Activated effector memory CD4-positive, alpha-beta T cell treated with anti-CD3 and anti-CD28 coated beads, Interleukin-2, amount 50 U/mL, for 16 hours (primary cell): Measurements from ENCODE around the gene MAGEC3.
"Not testable (repeated sequence)": the region's sequence is repeated elsewhere in the genome, so short reads cannot be mapped to it uniquely, and the experiment has no call there.

ENCODE experiments used
- DNase-seq: peaks from one replicate; pipeline ENCODE4 v3.0.0-alpha.2; 2020

Gene MAGEC3

DNA sequence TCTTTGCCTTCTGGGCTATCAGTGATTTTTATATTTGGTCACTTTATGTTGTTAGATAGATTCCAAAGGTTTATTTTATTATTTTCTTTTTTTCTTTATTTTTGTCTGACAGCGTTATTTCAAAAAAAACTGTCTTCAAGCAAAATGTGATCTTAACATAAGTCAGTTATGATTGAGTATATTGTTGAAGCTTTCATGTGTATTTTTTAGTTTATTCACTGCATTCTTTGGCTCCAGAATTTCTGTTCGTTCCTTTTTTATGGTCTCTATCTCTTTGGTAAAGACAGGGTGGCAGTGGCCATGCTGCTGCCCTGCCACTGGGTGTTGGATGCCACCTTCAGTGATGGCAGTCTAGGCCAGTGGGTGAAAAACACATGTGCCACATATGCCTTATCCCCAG lies at the start of gene MAGEC3:
MAGEC3 (plus strand) TSS at position 301 of the 400 bp plus-strand sequence; CDS start at position 301, 0 bp downstream.
- DNase-seq = no peak

DNA sequence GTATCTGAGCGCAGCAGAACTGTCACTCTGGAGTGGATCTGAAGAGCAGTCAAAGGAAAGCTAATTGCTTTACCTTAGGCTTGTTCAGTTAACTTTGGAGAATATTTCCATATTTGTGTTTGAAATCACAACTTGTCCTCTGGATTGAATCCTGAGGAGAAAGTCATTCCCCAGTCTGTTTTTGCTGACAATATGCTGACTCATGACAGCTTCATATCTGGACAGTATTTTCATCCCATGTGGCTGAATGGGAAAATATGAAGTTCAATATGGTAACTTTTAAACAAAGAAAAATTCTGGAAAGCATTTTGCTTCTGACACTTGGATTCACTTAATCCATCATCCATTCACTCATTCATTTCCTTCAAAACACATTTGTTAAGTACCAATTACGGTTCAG lies 46.3 kb upstream of the MAGEC3 start:
- DNase-seq = no peak

- DNase-seq = no peak
Measured at GRCh38 chrX:141811438-141811837, 26.7 kb upstream of the MAGEC3 start.

DNA sequence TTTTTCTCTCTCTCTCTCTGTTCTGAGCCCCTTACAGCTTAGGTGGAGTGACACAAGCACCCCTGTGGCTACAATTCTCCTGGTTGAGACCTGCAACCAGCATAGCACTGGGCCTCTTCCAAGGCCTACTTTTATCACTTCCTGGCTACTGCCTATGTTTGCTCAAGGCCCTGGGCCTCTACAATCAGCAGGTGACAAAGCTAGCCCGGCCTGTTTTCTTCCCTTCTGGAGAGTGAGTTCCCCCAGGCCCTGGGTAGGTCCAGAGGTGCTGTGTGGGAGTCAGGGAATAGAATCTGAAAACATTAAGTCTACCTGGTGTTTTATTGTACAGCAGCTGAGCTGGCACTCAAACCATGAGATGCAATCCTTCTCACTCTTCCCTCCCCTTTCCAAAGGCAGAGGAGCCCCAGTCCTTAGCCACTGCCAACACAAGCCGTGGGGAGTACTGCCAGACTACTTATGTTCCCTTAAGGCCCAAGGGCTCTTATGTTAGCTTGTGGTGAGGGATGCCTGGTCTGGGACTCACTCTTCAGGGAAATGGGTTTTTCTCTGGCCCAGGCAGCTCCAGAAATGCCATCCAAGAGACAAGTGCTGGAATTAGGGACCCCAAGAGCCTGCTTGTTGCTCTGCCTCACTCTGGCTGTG lies 23.8 kb upstream of the MAGEC3 start:
- DNase-seq = no peak

GRCh38 chrX:141815904-141816303 lies 22.2 kb upstream of the MAGEC3 start:
- no peak for DNase-seq

GRCh38 chrX:141832247-141832646 lies 5.9 kb upstream of the MAGEC3 start:
- DNase-seq = no peak

GRCh38 chrX:141839856-141840255 lies 1.7 kb downstream of the MAGEC3 start:
- no peak for DNase-seq

GRCh38 chrX:141857479-141857878 lies 19.4 kb downstream of the MAGEC3 start:
- no peak for DNase-seq

DNA sequence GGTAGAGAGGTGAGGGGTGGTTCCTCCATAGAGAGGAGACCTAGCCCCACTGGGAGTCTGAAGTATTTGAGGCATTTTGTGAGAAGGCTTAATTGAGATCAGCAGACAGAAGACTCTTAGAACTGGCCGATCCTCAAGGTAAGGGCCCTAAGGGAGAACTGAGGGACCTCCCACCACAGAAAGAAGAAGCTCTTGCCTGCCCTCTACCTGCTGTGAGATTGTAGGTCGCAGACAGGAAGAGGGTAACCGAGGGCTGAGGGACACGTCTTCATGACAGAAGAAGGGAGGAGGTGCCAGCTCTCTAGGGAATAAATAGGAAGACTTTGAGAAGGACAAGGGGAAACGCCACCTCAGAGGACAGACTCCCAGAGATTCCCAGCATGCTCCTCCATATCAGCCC lies 41.5 kb downstream of the MAGEC3 start:
- no peak for DNase-seq

- DNase-seq = not testable (repeated sequence)
Measured at GRCh38 chrX:141888811-141889210, 50.7 kb downstream of the MAGEC3 start.

DNA sequence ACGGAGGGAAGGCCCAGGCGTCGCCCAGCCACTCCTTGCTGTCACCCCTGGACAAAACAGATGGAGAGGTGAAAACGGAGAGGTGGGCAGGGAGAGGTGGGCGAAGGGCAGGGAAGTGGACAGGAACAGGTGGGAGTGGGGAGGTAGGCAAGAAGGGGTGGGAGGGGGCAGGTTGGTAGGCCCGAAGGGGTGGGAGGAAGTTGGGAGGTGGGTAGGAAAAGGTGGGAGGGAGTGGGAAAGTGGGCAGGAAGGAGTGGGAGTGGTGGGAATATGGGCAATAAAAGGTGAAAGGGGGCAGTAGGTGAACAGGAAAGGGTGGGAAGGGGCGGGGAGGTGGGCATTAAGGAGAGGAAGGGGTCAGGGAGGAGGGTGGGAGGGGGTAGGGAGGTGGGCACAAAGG lies 56.6 kb downstream of the MAGEC3 start:
- DNase-seq = no peak

DNA sequence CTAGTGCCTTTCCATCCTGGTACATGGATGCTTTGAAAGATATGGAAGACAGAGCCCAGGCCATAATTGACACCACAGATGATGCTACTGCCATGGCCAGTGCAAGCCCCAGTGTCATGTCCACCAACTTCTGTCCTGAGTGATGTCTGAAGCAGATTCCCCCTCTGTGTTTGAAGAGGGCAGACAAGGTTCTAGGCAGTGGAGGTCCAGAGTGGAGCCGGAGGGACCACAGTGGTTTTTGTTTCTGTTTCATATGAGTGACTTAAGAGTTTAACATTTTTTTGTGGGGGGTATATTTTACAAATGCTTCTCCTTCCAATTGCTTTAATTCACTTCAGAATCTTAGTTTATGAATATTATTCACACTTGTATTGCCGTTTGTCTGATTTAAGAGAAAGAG lies 59.6 kb downstream of the MAGEC3 start:
- no peak for DNase-seq

- DNase-seq = no peak
Measured at GRCh38 chrX:141902366-141902765, 64.2 kb downstream of the MAGEC3 start.

- no peak for DNase-seq
Measured at GRCh38 chrX:141903400-141904155, 65.5 kb downstream of the MAGEC3 start, which contains the start of gene MAGEC1. Gene MAGEC1 (plus strand): TSS chrX:141903894. CDS start chrX:141905073, 1,179 bp downstream.

GRCh38 chrX:141904262-141904661 lies 66.1 kb downstream of the MAGEC3 start:
- DNase-seq = no peak

GRCh38 chrX:141917801-141918200 lies 79.7 kb downstream of the MAGEC3 start:
- DNase-seq = no peak

- no peak for DNase-seq
Measured at GRCh38 chrX:141924293-141924692, 86.2 kb downstream of the MAGEC3 start.

DNA sequence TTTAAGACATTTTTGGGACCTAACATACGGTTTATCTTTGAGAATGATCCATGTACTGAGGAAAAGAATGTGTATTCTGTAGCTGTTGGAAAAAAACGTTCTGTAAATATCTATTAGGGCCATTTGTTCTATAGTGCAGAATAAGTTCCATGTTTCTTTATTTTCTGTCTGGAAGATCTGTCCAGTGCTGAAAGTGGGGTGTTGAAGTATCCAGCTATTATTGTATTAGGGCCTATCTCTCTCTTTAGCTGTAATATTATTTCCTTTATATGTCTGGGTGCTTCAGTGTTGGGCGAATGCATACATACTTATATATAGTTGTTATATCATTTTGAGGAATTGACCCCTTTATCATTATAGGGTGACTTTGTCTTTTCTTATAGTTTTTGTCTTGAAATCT lies 90.3 kb downstream of the MAGEC3 start:
- DNase-seq = no peak

DNA sequence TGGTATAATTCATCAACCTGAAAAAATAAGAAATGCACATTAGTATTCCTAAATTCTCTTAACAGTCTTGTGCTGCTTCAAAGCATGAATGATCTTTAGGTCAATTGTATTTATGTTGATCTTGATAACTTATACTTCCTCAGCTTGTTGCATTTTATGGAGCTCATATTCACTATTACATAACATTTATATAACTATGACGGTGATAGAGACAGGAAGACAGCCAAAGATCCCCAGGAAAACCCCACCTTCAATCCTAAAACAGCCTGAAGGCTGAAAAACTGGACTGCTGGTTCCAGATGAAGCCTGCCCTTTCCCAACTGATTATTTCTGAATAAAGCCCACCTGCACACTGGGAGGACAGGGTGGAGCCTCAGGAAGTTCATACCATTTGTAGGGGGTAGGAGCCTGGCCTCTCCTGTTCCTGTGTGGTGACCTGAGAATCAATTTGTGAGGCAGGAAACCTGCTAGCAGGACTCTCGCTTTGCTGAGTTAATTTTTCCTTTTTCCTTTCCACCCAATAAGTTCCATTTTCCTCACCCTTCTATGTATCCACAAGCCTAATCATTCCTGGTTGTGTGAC lies 96.0 kb downstream of the MAGEC3 start:
- no peak for DNase-seq

DNA sequence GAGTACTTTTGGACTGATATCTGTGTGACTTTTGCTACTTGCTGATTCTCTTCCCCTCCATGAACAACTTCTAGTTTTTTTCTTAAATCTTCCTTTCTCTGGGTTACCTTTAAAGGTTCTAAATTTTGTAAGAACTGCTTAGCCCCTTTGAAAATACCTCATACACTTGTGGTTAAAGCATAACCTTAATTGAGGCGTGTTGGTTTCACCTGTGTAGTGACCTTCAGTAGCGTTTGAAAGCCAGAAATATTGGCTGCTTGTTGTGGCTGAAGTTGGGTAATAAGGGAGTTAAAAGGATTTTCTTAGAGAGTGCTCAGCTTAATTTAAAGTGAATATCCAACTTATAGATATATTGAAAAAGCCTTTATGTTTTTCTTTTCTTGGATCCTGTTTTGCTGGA lies 97.5 kb downstream of the MAGEC3 start:
- DNase-seq = no peak

GRCh38 chrX:141936080-141936479 lies 98.0 kb downstream of the MAGEC3 start:
- DNase-seq = no peak

DNA sequence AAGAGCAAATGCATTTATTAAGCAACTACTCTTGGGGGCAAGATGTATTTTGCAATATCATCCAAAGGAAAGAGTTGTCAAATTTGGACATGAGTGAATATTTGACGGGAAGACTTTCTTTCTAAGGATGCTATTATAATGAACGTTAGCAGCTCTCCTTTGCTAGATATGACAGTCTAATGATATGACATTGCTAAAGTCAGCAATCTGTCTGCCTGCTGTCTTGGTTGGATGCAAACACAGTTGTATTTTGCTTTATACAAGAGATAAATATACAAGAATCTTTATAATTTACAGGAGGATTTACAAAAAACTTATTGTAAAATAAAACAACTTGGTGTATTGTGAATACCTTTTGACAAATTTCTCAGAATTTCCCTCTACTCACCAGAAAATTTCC lies 103.1 kb downstream of the MAGEC3 start:
- DNase-seq = no peak

DNA sequence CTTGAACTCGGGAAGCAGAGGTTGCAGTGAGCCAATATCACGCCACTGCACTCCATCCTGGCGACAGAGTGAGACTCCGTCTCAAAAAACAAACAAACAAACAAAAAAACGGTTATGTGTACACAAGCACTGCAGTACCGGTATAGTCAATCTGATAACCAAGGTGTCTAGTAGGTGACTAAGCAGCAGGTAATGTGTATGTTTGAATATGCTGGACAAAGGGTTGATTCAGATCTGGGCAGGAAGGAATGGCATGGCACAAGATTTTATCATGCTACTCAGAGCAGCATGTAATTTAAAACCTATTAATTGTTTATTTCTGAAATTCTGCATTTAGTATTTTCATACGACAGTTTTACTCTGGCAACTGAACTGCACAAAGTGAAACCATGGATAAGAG lies 107.3 kb downstream of the MAGEC3 start:
- DNase-seq = no peak

GRCh38 chrX:141947350-141947749 lies 109.2 kb downstream of the MAGEC3 start:
- no peak for DNase-seq
